Nephron progenitor cell (in vitro differentiated cells): ENCODE measurements around the gene XDH.

Experiments used
- DNase-seq: peaks from one replicate; pipeline ENCODE4 v3.0.0; 2021
- H3K27ac Mint-ChIP-seq: 2 replicates; pipeline ENCODE4 v1.8.0; 2021; ENCODE audit warnings: mild to moderate bottlenecking, moderate library complexity, mixed read lengths
- H3K27me3 Mint-ChIP-seq: 2 replicates; pipeline ENCODE4 v1.8.0; 2021; ENCODE audit warnings: mild to moderate bottlenecking, low read depth, mixed read lengths; ENCODE audit not compliant: poor library complexity
- H3K36me3 Mint-ChIP-seq: 2 replicates; pipeline ENCODE4 v1.8.0; 2021; ENCODE audit warnings: low read depth, mixed read lengths
- H3K4me1 Mint-ChIP-seq: 2 replicates; pipeline ENCODE4 v1.8.0; 2021; ENCODE audit warnings: mixed read lengths
- H3K4me3 Mint-ChIP-seq: 2 replicates; pipeline ENCODE4 v1.8.0; 2021; ENCODE audit warnings: mild to moderate bottlenecking, moderate library complexity, mixed read lengths
- H3K9me3 Mint-ChIP-seq: 2 replicates; pipeline ENCODE4 v1.8.0; 2021; ENCODE audit warnings: mild to moderate bottlenecking, moderate library complexity, mixed read lengths
- TF ChIP-seq, protein P1 (sequence below): fragments of 200-600 bp; sonication (generic); IDR thresholded peaks from 2 replicates; pipeline ENCODE4 v1.5.0; 2021; ENCODE audit warnings: antibody characterized with exemption

Gene XDH

DNA sequence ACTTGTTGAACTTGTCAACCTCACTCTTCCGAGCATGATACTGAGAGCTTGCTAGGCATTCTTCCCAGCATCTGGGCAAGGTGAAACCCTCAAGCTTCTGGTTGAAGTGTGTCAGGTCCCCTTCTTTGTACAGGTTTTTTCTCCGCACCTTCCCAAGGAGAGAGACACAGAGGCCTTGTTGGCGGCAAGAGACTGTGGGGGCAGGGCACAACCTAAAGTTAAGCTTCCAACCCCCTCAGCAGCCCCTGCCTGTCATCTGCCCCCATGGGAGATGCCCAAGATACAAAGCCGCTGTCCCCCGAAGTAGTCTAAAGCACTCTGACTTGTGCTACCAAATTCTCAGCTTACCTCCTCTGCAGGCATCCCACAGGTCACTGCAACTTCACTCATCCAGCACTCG lies 64.9 kb downstream of the XDH start:
- TF ChIP-seq, protein P1, sequence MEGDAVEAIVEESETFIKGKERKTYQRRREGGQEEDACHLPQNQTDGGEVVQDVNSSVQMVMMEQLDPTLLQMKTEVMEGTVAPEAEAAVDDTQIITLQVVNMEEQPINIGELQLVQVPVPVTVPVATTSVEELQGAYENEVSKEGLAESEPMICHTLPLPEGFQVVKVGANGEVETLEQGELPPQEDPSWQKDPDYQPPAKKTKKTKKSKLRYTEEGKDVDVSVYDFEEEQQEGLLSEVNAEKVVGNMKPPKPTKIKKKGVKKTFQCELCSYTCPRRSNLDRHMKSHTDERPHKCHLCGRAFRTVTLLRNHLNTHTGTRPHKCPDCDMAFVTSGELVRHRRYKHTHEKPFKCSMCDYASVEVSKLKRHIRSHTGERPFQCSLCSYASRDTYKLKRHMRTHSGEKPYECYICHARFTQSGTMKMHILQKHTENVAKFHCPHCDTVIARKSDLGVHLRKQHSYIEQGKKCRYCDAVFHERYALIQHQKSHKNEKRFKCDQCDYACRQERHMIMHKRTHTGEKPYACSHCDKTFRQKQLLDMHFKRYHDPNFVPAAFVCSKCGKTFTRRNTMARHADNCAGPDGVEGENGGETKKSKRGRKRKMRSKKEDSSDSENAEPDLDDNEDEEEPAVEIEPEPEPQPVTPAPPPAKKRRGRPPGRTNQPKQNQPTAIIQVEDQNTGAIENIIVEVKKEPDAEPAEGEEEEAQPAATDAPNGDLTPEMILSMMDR, result no peak
- peaks cover 15% of the 10 kb centered on the region for H3K36me3 Mint-ChIP-seq
- no peak overlapping the region for H3K27ac Mint-ChIP-seq

DNA sequence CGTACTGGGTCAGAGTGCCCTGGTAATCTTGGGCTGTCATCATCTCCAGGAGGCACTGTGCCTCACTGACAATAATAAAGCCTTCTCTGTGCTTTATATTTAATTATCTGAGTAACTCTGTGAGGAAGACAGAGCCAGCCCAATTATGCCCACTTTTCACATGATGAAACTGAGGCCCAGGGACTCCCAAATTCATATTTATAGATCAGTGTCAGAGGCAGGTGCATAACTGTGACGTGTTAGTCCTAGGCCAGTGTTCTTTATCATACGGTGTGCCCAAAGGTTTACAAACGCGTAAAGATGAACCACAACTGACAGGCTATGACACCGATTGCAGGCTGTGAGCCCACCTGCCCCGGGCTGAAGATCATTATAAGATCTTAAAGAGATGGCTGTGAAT lies 65.4 kb downstream of the XDH start:
- TF ChIP-seq, protein P1, result no peak
- Mint-ChIP-seq H3K27me3 (no peaks in the 10 kb centered on the region), H3K27ac (no peak overlapping the region), H3K36me3 (peaks cover 15% of the 10 kb centered on the region), H3K9me3 (peaks cover 17% of the 10 kb centered on the region), H3K4me3 (no peak overlapping the region), H3K4me1 (peaks cover 10% of the 10 kb centered on the region)
- DNase-seq, result no peak

More for the DNA sequence above, 64.9 kb downstream of the XDH start:
- H3K4me1 Mint-ChIP-seq, result peaks cover 10% of the 10 kb centered on the region
- H3K27me3 Mint-ChIP-seq, result no peaks in the 10 kb centered on the region
- DNase-seq, result no peak
- H3K9me3 Mint-ChIP-seq, result peaks cover 17% of the 10 kb centered on the region
- H3K4me3 Mint-ChIP-seq, result no peak overlapping the region

GRCh38 chr2:31348618-31349017 lies 65.9 kb downstream of the XDH start:
- Mint-ChIP-seq H3K27ac (no peak overlapping the region), H3K27me3 (no peaks in the 10 kb centered on the region), H3K36me3 (peaks cover 15% of the 10 kb centered on the region), H3K4me1 (peaks cover 10% of the 10 kb centered on the region), H3K4me3 (no peak overlapping the region), H3K9me3 (peaks cover 17% of the 10 kb centered on the region)
- DNase-seq, result no peak
- TF ChIP-seq, protein P1, result no peak

DNA sequence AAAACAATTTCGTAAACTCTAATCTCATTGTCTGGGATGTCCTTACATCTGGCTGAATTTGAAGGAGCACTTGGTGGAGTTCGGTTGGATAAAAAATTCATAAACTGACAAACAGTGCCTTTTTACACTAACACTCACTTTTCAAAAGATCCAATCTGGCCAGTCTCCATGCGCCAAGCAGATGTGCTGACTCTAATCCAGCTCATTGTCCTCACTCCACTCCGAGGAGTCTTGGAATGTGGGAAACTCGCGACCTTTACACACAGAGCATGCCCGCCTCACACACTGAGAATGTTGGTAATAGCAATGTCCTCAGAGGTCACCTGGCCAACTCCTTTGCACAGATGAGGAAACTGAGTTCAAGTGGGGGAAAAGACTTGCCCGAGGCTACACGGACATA lies 66.8 kb downstream of the XDH start:
- TF ChIP-seq, protein P1, result no peak
- no peak overlapping the region for H3K4me3 Mint-ChIP-seq
- H3K27ac Mint-ChIP-seq, result no peak overlapping the region
- no peak for DNase-seq
- H3K27me3 Mint-ChIP-seq, result no peaks in the 10 kb centered on the region
- peaks cover 15% of the 10 kb centered on the region for H3K36me3 Mint-ChIP-seq
- H3K9me3 Mint-ChIP-seq, result peaks cover 17% of the 10 kb centered on the region
- peaks cover 10% of the 10 kb centered on the region for H3K4me1 Mint-ChIP-seq

- peaks cover 13% of the 10 kb centered on the region for H3K36me3 Mint-ChIP-seq
- no peak overlapping the region for H3K27ac Mint-ChIP-seq
- H3K27me3 Mint-ChIP-seq, result no peaks in the 10 kb centered on the region
- no peak overlapping the region for H3K4me3 Mint-ChIP-seq
- H3K9me3 Mint-ChIP-seq, result peaks cover 14% of the 10 kb centered on the region
- H3K4me1 Mint-ChIP-seq, result peaks cover 10% of the 10 kb centered on the region
- DNase-seq, result no peak
- TF ChIP-seq, protein P1, result no peak
Observed at GRCh38 chr2:31347319-31347718, 67.2 kb downstream of the XDH start.

GRCh38 chr2:31344447-31344846 lies 70.1 kb downstream of the XDH start:
- Mint-ChIP-seq H3K9me3 (no peaks in the 10 kb centered on the region), H3K27me3 (peaks cover 3% of the 10 kb centered on the region), H3K4me1 (peaks cover 10% of the 10 kb centered on the region), H3K27ac (no peak overlapping the region), H3K4me3 (no peak overlapping the region), H3K36me3 (peaks cover 7% of the 10 kb centered on the region)
- TF ChIP-seq, protein P1, result no peak
- DNase-seq, result no peak
